ENCODE measurements around the gene GPRIN3. TPM values are rescaled to one million over a fixed set of nuclear protein-coding genes. Genes with fewer than 3 reads are reported as not detected.

Gene GPRIN3
- total and polyA plus RNA-seq, 2 of the 13 experiments (the other 11 are each of a cell fraction or from before 2014, with no cell fraction given), result not detected

- TF ChIP-seq MAFF (IDR thresholded peaks at IDR 0.05; ENCODE audit: low read depth, low read length), result no peak
Observed at GRCh38 chr4:89285745-89286144, 21.9 kb downstream of the GPRIN3 start (continued).

- Histone ChIP-seq H4K20me1 (ENCODE audit: insufficient read depth, low read length) (no peaks in the 10 kb centered on the region), H3K9ac (ENCODE audit: insufficient read depth, low read depth, low read length) (no peak overlapping the region), H3K79me2 (ENCODE audit: insufficient read depth, low read length) (no peaks in the 10 kb centered on the region), H3K4me2 (ENCODE audit: low read depth, low read length) (no peak overlapping the region), H3K4me3 (replicated peaks in 1 of 3; ENCODE audit: insufficient read depth in 1 of 3, low read depth in 2 of 3, low read length in 3 of 3) (no peak overlapping the region), H3K27ac (ENCODE audit: extremely low read length, insufficient read depth, low read length) (no peak overlapping the region), H3K4me1 (ENCODE audit: insufficient read depth, low read length) (no peaks in the 10 kb centered on the region), H3K9me3 (ENCODE audit: low read length) (no peaks in the 10 kb centered on the region), H3K36me3 (replicated peaks in 1 of 2; ENCODE audit: control insufficient read depth in 1 of 2, insufficient read depth in 2 of 2, low read length in 2 of 2) (no peaks in the 10 kb centered on the region; a peak in 1 of 5 replicates), H2AFZ (ENCODE audit: low read length) (no peak overlapping the region), H3K27me3 (ENCODE audit: control insufficient read depth in 1 of 2, insufficient read depth in 2 of 2, low read length in 2 of 2) (no peaks in the 10 kb centered on the region; a peak in 1 of 5 replicates)
- FAIRE-seq (no peak), DNase-seq (ENCODE audit: low spot score) (no peak), ATAC-seq (no peak)
- BruUV-seq (replicated peaks), result no TSS peak
- POLR2A ChIA-PET, result no interaction called here
- TF ChIP-seq CBX2 (IDR thresholded peaks at IDR 0.05; ENCODE audit: low read depth, low read length), result no peak
- TF ChIP-seq CBX2 (CRISPR knock-in tag; IDR thresholded peaks at IDR 0.05; ENCODE audit: low read depth), result no peak
- TF ChIP-seq PAWR (CRISPR knock-in tag; IDR thresholded peaks at IDR 0.05; ENCODE audit: borderline replicate concordance), result no peak
- TF ChIP-seq ZNF761 (CRISPR knock-in tag; conservative IDR thresholded peaks at IDR 0.05), result no peak
- no peak for TF ChIP-seq ZBTB14 (CRISPR knock-in tag; IDR thresholded peaks at IDR 0.05)
- TF ChIP-seq HNF1B (CRISPR knock-in tag; IDR thresholded peaks at IDR 0.05), result no peak
- no peak for TF ChIP-seq ZBTB21 (CRISPR knock-in tag; IDR thresholded peaks at IDR 0.05)
- TF ChIP-seq PCBP1 (IDR thresholded peaks at IDR 0.05; ENCODE audit: borderline replicate concordance, low read depth, low read length), result no peak
- TF ChIP-seq HOXA7 (CRISPR knock-in tag; IDR thresholded peaks at IDR 0.05), result no peak
- no peak for TF ChIP-seq ZBTB43 (CRISPR knock-in tag; conservative IDR thresholded peaks at IDR 0.05)
- no peak for TF ChIP-seq RCOR2 (CRISPR knock-in tag; IDR thresholded peaks at IDR 0.05)
- TF ChIP-seq ZC3H13 (CRISPR knock-in tag; IDR thresholded peaks at IDR 0.05), result no peak
- no peak for TF ChIP-seq ZNF549 (CRISPR knock-in tag; IDR thresholded peaks at IDR 0.05)
- TF ChIP-seq GTF2F1 (IDR thresholded peaks at IDR 0.05; ENCODE audit: low read length), result no peak
- TF ChIP-seq ZEB1 (IDR thresholded peaks at IDR 0.05; ENCODE audit: insufficient replicate concordance, low read depth), result no peak
- no peak for TF ChIP-seq ZNF530 (CRISPR knock-in tag; IDR thresholded peaks at IDR 0.05; ENCODE audit: low read depth)
- no peak for TF ChIP-seq THAP8 (CRISPR knock-in tag; IDR thresholded peaks at IDR 0.05; ENCODE audit: borderline replicate concordance)
- TF ChIP-seq ZBTB20 (CRISPR knock-in tag; IDR thresholded peaks at IDR 0.05; ENCODE audit: borderline replicate concordance, low read depth), result no peak
- WGBS (ENCODE audit: low lambda C conversion rate), result 2% methylated on average over 3 of the region's 3 CpGs
- in situ Hi-C loops (cut with HindIII; ENCODE audit: extremely low pct_ligation_motif_present, low pct_unique_long_range_greater_than_20kb) (no loop called here), intact Hi-C loops (cut with micrococcal nuclease; ENCODE audit: unreplicated experiment) (no loop called here)
- CTCF ChIA-PET (ENCODE audit: low intra/inter-chr PET ratio, low total read pairs), result no interaction called here
Observed at GRCh38 chr4:89284828-89285227, 22.8 kb downstream of the GPRIN3 start.

Measured in HepG2 (cell line).